Activated CD4-positive, CD25-positive, alpha-beta regulatory T cell treated with anti-CD3 and anti-CD28 coated beads, Interleukin-2, amount 50 U/mL, for 24 hours (primary cell): ENCODE data around the gene FCER1A.
"Not testable (repeated sequence)": the region's sequence is repeated elsewhere in the genome, so short reads cannot be mapped to it uniquely, and the experiment has no call there.

Experiments
- ATAC-seq, 2 donors: fragments of 150-1000 bp; cut with Tn5 transposase; one replicate each; pipeline ENCODE4 v1.10.0; 2021; ENCODE audit warnings: mild to moderate bottlenecking in 1 of 2, moderate library complexity in 1 of 2

The FCER1A gene

DNA sequence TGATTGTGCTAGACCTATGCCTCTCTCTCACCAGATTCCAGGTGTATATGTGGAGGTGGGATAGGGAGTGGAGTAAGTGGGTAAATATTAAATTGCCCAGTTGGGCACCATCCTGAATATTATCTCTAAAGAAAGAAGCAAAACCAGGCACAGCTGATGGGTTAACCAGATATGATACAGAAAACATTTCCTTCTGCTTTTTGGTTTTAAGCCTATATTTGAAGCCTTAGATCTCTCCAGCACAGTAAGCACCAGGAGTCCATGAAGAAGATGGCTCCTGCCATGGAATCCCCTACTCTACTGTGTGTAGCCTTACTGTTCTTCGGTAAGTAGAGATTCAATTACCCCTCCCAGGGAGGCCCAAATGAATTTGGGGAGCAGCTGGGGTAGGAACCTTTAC, at the start of gene FCER1A:
Gene FCER1A, plus strand, starts transcription at position 242 of the 400 bp plus-strand sequence. Its CDS starts 29 bp downstream, at position 271.
- no peak for ATAC-seq

DNA sequence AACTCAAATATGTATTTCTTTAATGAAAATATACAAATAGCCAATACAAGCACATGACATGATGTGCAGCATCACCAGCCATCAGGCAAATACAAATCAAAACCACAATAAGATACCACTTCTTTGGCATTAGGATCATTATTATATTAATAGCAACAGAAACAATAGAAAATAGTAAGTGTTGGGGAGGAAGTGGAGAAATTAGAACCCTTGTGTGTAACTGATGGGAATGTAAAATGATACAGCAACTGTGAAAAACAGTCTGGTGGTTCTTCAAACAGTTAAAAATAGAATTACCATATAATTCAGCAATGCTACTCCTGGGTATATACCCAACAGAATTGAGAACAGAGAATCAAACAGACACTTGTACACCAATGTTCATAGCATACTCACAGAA, 40.8 kb upstream of the FCER1A start:
- ATAC-seq: no peak

DNA sequence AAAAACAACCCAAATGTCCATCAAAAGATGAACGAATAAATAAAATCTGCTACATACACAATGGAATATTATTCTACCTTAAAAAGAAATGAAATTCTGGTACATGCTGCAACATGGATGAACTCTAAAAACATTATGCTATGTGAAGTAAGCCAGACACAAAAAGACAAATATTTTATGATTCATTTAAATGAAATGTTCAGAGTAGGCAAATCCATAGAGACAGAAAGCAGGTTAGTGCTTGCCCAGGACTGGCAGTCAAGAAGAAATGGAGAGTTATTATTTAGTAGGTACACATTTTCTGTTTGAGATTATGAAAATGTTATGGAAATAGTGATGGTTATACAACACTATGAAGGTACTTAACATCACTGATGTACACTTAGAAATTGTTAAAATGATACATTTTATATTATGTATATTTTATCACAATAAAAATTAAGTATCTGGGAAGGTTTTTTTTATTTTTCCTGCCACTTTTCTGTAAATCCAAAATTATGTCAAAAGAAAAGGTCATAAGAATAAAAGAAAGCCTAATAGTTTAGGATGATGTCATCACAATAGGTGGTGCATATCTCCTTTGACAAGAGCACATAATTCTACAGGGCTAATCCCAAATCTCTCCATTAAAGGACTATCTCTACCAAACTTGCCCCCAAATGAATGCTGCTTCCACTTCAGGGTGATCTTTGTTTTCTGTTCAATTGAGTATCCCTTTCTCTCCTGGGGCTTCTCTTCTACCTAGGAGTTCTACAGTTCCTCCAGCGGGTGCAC, 40.2 kb upstream of the FCER1A start:
- no peak for ATAC-seq

DNA sequence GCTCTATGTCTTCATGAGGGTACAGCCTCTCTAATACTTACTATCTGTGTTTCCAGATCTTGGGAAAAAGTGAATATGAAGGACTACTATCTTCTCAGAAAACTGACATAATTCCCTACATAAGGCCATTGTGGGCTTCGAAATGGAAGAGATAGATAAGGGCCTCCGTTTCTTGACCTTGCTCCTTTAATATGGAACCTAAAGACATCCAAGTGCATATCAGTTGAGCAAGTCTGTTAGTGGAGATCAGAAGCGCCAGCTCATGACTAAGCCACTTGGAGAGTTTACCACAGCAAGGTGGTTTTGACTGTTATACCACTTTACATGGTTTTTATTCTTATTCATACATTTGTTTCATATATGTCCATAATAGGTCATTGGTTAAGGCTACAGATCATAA, 35.3 kb upstream of the FCER1A start:
- ATAC-seq: no peak

DNA sequence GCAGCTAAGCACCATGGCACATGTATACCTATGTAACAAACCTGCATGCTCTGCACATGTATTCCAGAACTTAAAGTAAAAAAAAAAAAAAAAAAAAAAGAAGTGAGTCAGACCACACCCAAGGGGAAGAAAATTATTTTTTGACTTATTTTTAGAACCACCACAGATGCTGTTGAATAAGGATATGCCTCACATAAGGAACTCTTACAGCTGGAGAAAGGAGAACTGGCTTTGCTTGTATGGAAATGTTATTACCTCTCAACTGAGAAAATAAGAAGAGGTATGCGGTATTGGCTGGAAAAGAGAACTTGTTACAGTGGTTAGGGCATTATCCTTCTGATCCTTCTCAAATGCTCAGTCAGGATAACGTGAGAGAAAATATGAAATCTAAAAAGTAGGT, 27.5 kb upstream of the FCER1A start:
- ATAC-seq: no peak

DNA sequence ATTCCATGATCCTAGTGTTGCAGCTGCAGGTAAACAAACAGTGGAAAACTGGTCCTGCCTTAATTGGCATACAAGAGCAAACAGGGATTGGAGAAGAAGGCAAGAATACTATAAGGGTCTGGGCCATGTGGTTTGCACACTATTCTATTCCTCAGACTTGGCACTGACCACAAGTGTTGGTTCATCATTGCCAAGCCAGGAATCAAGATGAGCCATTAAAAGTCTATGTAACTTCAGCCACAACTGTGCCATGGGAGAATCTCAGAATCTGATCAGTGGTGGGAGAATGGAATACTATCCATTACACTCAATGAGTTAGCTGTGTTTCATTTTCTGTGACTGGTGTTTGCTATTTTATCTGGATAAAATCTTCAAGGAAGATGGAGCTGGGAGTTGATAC, 26.2 kb upstream of the FCER1A start:
- no peak for ATAC-seq

DNA sequence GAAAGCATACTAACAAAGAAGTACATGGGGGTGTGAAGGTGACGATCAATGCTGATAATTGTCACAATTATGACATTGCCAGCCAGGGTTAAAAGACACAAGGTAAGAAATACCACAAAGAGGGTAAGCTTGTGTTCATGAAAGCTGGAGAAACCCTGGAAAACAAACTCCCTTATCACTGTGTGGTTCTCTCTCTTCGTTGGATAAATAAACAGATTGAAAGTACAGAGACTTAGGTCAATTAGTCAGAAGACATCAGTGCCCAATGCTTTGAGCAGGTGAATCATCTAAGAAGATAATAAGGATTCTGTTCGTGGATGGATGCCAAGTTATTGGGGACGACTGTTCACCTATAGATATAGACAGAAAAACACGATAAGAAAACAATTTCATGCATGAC, 22.4 kb upstream of the FCER1A start:
- ATAC-seq: no peak

DNA sequence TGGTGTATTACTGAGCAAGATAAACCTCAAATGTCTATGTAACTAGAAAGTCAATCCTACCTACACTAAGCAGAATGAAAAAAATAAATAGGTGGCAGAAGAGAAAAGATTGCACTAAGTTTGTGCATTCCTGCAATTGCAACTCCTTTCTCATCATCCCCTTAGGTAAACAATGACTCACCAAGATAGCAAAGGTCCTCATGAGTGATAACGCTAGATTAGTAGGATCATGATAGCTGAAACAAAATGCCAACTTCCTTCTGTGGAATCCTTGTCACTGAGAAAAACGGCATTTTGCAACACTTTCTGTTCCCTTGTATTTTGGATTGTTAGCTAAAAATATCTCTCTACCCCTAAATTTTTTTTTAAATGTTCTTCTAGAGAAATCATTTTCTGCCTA, 20.0 kb upstream of the FCER1A start:
- no peak for ATAC-seq

DNA sequence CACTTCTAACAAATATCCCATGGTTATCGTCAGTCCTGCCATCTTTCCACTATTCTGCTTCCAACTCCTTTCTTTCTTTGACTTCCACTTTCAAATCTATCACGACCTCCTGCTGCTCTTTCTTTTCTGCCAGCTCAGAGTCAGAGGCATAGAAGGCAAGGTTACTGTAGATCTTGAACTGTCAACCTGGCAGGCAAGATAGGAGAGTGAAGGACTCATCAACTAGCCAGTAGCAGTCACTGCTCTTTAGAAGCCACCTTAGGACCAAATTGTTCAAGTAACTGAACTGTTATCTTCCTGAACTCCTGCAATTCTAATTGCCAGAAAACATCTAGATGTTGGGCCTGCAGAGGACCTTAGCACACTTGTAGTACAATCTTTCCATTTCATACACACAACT, 13.1 kb upstream of the FCER1A start:
- ATAC-seq: no peak

DNA sequence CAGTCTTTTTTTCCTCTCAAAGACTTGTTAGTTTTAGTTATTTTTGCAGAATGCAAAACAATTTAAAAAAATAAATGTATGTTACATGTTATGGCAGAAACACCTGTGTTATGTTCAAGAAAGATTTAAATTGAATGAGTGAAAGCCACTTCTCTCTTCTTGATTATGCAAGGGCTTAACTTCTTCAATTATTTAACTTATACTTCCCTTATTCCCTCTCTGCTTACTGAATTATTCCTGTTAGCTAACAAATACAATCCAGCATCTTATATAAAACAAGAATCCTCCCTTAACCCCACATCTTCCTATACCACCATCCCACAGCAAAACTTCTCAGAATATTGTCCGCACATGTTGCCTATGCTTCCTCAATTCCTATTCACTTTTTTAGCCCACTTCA, 10.7 kb upstream of the FCER1A start:
- ATAC-seq: no peak

DNA sequence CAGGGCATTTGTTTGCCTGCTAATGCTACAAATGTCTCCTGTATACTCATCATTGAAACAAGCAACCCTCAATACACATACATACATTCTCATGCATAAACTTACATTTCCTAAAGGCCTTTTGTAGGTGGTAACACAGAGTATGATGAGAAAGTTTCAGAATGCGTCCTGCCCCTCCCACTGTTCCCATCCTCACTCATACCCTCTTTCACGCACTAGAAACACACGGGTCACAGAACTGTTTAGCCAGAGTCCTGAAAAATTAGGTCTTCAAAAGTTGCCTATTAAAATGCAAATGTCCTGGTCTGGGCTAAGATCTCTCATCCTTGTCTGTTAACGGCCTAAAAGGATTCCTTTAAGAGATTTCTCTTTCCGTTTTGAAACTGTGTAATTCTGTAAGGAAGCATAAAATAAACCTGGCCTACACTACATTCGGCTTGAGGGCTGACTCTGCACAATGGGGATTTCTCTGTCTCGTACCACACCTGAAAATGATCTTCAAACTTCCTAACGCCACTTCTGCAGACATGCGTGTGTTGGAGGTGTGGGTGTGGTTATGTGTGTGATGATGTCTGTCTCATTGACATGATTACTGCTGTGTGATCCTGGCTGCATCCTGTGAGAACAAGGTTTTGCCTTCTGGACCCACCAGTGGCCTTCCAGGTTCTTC, 5.3 kb upstream of the FCER1A start:
- ATAC-seq: no peak

DNA sequence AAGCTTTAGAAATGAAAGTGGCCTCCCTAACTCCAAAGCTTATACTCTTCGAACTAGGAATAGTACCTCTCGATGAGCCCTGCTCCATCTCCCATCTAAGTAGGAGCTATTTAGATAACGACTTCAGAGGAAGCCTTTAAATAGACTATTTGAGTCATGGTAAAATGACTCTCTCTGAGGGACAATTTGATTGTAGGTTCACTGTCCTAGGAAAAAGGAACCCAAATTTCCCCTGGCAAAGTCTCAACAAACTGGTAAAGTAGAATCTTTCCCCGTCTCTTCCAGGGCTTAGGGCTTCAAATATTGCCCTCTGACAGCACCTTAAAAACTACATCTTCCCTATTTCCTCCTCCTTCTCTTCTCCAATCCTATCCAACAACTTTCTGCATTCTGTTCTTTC, 2.0 kb upstream of the FCER1A start:
- ATAC-seq: no peak

DNA sequence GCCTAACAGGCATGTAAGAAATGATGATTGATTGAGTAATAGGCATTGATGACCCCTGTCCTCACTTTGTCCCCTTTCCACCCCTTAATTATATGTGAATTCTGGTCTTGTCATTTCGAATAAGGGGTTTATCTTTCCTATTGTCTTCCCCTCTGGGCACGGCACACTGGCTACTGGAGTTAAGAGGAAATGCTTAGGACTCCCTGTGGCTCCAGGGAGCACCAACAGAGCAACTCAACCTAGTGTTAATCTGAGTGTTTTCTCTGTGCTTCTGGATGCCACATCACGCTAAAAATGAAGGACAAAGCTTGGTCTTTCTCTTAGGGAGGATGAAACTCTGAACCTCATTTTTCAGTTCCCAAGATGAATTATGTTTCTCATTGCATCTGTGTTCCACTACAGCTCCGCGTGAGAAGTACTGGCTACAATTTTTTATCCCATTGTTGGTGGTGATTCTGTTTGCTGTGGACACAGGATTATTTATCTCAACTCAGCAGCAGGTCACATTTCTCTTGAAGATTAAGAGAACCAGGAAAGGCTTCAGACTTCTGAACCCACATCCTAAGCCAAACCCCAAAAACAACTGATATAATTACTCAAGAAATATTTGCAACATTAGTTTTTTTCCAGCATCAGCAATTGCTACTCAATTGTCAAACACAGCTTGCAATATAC, 5.3 kb downstream of the FCER1A start:
- no peak for ATAC-seq

DNA sequence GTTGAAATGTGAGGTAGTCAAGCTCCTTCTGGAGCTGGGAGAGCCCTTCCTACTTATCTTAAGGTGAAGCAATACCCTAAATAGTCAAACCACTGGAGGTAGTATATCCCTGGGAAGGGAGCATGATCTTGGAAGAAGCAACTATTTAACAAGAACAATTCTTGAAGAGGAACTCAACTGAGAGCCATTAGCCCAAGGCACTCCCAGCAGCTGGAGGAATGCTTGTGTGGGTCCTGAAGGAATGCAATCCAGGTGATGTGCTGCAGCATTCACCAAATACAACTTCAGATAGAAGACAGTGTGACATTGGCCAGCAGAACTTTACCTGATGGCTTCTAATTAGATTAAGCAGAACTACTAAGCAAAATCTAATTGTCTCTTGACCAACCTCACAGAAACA, 9.5 kb downstream of the FCER1A start:
- no peak for ATAC-seq

DNA sequence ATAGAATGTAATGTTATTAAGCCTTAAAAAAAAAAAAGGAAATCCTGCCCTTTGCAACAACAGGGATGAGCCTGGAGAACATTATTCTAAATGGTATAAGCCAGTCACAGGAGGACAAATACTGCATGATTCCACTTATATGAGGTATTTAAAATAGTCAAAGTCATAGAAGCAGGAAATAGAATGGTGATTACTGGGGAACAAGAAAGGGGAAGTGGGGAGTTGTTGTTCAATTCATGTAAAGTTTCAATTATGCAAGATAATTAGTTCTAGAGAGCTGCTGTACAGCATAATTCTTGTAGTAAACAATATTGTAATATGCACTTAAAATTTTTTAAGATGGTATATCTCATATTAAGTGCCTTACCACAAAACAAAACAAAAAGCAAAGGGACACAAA, 13.2 kb downstream of the FCER1A start:
- ATAC-seq: no peak

DNA sequence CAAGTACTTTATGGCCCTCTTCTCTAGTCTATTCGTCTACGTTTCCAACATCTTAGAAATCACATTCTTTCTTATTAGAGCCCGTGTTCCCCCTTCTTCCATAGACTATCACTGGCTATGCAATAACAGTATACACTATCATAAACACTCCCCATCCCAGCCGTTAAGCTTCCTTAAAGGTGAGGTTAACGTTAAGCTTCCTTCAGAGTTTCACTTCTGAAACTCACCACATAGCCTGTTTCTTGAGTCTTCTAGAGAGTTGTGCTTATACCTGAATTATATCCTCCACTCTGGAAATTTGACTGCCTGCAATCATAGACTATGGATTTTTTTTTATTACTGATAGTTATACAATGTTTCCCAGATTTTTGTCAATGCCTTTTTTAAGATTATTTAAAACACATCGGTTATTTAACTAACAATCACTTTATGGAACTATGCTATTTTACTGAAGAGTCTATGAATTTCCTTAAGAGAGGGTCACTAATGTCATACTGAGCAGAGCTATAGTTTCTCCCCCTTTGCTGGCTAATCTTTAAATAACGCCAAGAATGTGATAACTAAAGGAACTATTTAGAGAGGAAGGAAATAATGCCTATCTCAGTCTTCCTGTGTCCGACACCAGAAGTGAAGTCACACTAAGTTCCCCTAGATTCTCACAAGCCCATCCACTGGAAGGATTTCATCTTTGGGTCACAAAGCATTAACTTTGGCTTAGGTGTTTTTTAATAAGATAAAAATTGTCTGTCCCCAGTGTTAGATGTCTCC, 16.8 kb downstream of the FCER1A start:
- ATAC-seq: no peak

DNA sequence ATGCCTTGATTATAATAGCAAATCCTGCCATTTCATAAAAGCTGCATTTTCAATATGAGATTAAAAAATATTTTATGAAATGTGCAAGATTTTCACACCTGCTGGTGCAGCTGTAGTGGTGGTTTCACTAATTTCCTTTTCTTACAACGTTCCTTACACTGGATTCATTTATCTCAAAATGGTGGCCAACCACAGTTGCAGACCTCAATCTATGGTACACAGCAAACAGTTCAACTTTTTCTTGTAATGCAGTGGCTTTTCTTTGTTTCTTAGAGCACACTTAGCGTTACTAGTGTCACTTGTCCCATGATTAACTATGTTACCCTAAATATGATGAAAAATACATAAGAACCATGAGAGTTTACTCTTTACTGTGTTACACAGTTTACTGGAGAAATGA, 32.7 kb downstream of the FCER1A start:
- no peak for ATAC-seq

DNA sequence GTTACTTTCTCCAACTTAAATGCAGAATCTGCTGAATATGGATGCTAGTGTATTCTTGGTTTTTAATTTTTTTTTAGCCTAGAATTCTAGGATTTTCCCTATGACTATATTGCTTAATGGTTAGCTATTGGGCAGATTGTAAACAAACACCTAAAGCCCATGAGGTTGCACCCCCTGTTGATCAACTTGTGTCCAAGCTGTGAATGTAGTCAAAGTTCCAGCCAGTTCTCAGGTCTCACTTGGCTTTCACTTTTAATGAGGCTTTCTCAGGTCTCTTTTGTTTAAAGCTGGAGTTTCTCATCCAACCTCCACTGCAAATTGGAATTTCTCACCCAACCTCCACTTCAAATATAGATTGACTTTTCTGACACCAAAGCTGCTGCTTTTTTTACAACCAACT, 35.9 kb downstream of the FCER1A start:
- ATAC-seq: no peak

DNA sequence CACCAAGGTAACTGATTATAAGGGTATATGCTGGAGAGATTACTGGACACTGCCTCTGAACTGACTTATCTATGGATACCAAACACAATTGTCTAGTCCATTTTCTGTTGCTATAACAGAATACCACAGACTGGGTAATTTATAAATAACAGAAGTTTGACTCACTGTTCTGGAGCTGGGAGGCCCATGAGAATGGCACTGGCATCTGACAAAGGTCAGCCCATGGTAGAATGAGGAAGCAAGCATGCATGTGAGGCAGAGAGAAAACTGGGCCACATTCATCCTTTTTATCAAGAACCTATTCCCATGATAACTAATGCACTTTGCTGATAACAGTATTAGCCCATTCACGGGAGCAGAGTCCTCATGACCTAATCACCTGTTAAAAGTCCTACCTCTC, 37.4 kb downstream of the FCER1A start:
- ATAC-seq: no peak

DNA sequence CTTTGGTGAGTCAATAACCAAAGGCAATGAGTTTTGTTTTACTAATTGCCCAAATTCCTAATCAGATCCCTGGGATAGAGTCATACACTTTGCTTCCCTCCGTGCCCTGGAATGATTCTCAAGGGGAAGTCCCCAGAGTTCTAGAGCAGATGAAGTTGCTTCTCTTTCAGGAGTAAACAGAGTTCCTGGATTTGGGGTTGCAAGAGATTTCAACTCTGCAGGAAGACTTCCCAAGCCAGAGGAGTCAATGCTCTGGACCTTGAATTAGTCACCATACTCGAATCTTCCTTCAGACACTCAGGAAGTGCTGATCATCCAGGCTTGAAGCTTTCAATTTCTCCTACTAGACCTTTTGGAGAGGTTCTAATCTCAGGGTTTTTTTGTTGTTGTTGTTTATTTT, 39.6 kb downstream of the FCER1A start:
- ATAC-seq: no peak

DNA sequence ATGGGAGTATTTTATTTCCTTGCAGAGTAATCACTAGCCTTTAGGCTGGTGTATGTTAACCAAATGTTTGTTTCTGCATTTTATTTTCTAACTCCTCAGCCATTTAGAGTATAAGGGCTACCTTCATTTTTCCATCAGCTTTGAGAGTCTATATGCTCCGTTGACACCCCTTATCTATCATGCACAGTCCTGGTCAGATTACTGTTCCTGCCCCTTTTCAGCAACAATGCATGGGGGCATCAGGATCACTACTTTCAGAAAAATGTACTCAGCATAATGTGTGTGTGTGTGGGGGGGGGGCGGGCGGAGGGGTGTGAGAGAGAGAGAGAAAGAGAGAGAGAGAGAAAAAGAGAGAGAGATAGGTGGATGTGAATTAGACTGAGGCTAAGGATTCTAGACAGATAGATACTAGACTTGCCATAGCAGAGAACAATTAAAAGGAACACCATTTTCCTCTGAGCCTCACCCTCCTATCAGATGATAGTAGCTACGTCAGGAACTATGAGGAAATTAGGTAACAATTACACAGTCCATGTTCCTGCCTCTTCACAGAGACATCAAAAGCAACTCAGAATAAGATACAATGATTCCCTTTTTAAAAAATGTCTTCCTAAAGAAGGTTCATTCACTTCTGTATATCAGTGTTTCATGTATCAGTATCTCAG, 40.8 kb downstream of the FCER1A start:
- no peak for ATAC-seq

DNA sequence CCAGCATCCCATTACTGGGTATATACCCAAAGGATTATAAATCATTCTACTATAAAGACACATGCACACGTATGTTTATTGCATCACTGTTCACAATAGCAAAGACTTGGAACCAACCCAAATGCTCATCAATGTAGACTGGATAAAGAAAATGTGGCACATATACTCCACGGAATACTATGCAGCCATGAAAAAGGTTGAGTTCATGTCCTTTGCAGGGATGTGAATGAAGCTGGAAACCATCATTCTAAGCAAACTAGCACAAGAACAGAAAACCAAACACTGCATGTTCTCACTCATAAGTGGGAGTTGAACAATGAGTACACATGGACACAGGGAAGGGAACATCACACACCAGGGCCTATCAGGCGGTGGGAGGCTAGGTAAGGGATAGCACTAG, 47.2 kb downstream of the FCER1A start:
- not testable (repeated sequence) for ATAC-seq

DNA sequence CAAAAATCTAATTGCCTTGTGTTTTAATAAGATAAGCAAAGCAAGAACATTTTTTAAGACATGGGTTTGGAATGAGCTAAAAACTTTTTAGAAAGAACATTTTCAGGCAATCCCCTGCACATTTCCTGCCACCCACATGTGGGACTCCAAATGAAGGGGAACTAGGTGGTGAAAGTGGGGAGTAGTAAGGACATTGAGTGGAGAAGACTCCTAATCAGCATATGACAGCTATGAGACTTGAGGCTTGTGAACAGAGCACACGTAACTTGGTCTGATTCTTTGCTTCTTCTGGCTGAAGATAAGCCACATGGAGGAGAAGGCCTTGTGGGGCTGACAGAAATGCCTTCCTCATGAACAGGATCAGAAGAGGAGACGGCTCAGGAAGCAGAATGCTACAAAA, 50.3 kb downstream of the FCER1A start:
- ATAC-seq: no peak
